Activated T-helper 2 cell treated with anti-CD3 and anti-CD28 coated beads, Interferon-gamma antibody, Interleukin-2, Interleukin-4, amounts not matched to agents 10 μg/mL and 5 μg/mL and 100 μg/mL, durations not matched to agents 14 hours and 24 hours and 36 hours (primary cell): Measurements from ENCODE around the gene TBL1XR1. TPM values are rescaled to one million over a fixed set of nuclear protein-coding genes. Genes with fewer than 3 reads are reported as not detected.
A peak's percentile ranks its signal among the peaks of the same experiment; 100 is the strongest.

Experiments used
- DNase-seq: peaks from one replicate; pipeline ENCODE4 v3.0.0; 2021; ENCODE audit warnings: low spot score
- H3K27ac Mint-ChIP-seq: one replicate; pipeline ENCODE4 v1.8.0; 2021; ENCODE audit warnings: mixed read lengths
- H3K27me3 Mint-ChIP-seq: one replicate; pipeline ENCODE4 v1.8.0; 2021; ENCODE audit warnings: low read depth, mixed read lengths
- H3K36me3 Mint-ChIP-seq: one replicate; pipeline ENCODE4 v1.8.0; 2021; ENCODE audit warnings: low read depth, mixed read lengths
- H3K4me1 Mint-ChIP-seq: one replicate; pipeline ENCODE4 v1.8.0; 2021; ENCODE audit warnings: low read depth, mixed read lengths
- H3K4me3 Mint-ChIP-seq: one replicate; pipeline ENCODE4 v1.8.0; 2021; ENCODE audit warnings: low read depth, mild to moderate bottlenecking, moderate library complexity, mixed read lengths
- H3K9me3 Mint-ChIP-seq: one replicate; pipeline ENCODE4 v1.8.0; 2021; ENCODE audit warnings: mixed read lengths
- intact Hi-C: fragments of 100-400 bp; cut with micrococcal nuclease; formaldehyde crosslinking; loops from one replicate; pipeline ENCODE4 v1.15.1; 2023
- total RNA-seq: library from RNA; stranded (reverse); gene quantifications from 2 replicates; pipeline ENCODE4 v1.2.3, GENCODE V29; 2022

TBL1XR1 gene
- total RNA-seq, 1 donor from 2014 or later: 168 TPM

- Mint-ChIP-seq H3K9me3 (peaks cover 4% of the 10 kb centered on the region), H3K4me1 (peaks cover 42% of the 10 kb centered on the region), H3K4me3 (no peak overlapping the region), H3K27me3 (no peaks in the 10 kb centered on the region), H3K36me3 (peaks cover 7% of the 10 kb centered on the region), H3K27ac (no peak overlapping the region)
- intact Hi-C loops: loop anchor here (5.0 kb wide), 1 partner anchor 41 kb away; no protein-coding TSS in a partner anchor
- no peak for DNase-seq
Observed at GRCh38 chr3:177106184-177106583, 91.1 kb downstream of the TBL1XR1 start.

- Mint-ChIP-seq H3K9me3 (peaks cover 4% of the 10 kb centered on the region), H3K36me3 (peaks cover 7% of the 10 kb centered on the region), H3K27ac (no peak overlapping the region), H3K4me1 (peaks cover 38% of the 10 kb centered on the region), H3K27me3 (no peaks in the 10 kb centered on the region), H3K4me3 (no peak overlapping the region)
- DNase-seq: no peak
- intact Hi-C loops: loop anchor here (5.0 kb wide), 1 partner anchor 42 kb away; no protein-coding TSS in a partner anchor
Observed at GRCh38 chr3:177105623-177106022, 91.7 kb downstream of the TBL1XR1 start.

- H3K27ac Mint-ChIP-seq: no peak overlapping the region
- H3K4me1 Mint-ChIP-seq: peaks cover 26% of the 10 kb centered on the region
- intact Hi-C loops: no loop called here
- no peak for DNase-seq
- H3K9me3 Mint-ChIP-seq: peaks cover 4% of the 10 kb centered on the region
- H3K4me3 Mint-ChIP-seq: no peak overlapping the region
- no peaks in the 10 kb centered on the region for H3K27me3 Mint-ChIP-seq
- H3K36me3 Mint-ChIP-seq: peaks cover 7% of the 10 kb centered on the region
Observed at GRCh38 chr3:177104299-177104992, 92.8 kb downstream of the TBL1XR1 start.

- H3K9me3 Mint-ChIP-seq: peaks cover 4% of the 10 kb centered on the region
- intact Hi-C loops: no loop called here
- no peak for DNase-seq
- peaks cover 24% of the 10 kb centered on the region for H3K4me1 Mint-ChIP-seq
- H3K27ac Mint-ChIP-seq: no peak overlapping the region
- peaks cover 14% of the 10 kb centered on the region for H3K36me3 Mint-ChIP-seq
- no peak overlapping the region for H3K4me3 Mint-ChIP-seq
- H3K27me3 Mint-ChIP-seq: no peaks in the 10 kb centered on the region
Observed at GRCh38 chr3:177102553-177102952, 94.7 kb downstream of the TBL1XR1 start.

- Mint-ChIP-seq H3K36me3 (peaks cover 46% of the 10 kb centered on the region), H3K27ac (no peak overlapping the region), H3K4me1 (peaks cover 15% of the 10 kb centered on the region), H3K4me3 (no peak overlapping the region), H3K9me3 (peaks cover 30% of the 10 kb centered on the region), H3K27me3 (no peaks in the 10 kb centered on the region)
- intact Hi-C loops: no loop called here
- DNase-seq: no peak
Observed at GRCh38 chr3:177098551-177098950, 98.7 kb downstream of the TBL1XR1 start.

GRCh38 chr3:177096615-177097014 lies 100.7 kb downstream of the TBL1XR1 start:
- Mint-ChIP-seq H3K36me3 (peaks cover 58% of the 10 kb centered on the region), H3K4me1 (peaks cover 13% of the 10 kb centered on the region), H3K4me3 (no peak overlapping the region), H3K27me3 (no peaks in the 10 kb centered on the region), H3K9me3 (peaks cover 45% of the 10 kb centered on the region), H3K27ac (no peak overlapping the region)
- intact Hi-C loops: no loop called here
- DNase-seq: no peak

GRCh38 chr3:177093966-177094365 lies 103.3 kb downstream of the TBL1XR1 start:
- Mint-ChIP-seq H3K4me3 (no peak overlapping the region), H3K27ac (no peak overlapping the region), H3K27me3 (no peaks in the 10 kb centered on the region), H3K9me3 (peaks cover 48% of the 10 kb centered on the region), H3K36me3 (peaks cover 79% of the 10 kb centered on the region), H3K4me1 (peaks cover 24% of the 10 kb centered on the region)
- intact Hi-C loops: no loop called here
- no peak for DNase-seq

- no peak overlapping the region for H3K4me3 Mint-ChIP-seq
- peaks cover 34% of the 10 kb centered on the region for H3K9me3 Mint-ChIP-seq
- no peak for DNase-seq
- no peak overlapping the region for H3K27ac Mint-ChIP-seq
- H3K27me3 Mint-ChIP-seq: no peaks in the 10 kb centered on the region
- peaks cover 60% of the 10 kb centered on the region for H3K36me3 Mint-ChIP-seq
- intact Hi-C loops: no loop called here
- H3K4me1 Mint-ChIP-seq: peaks cover 22% of the 10 kb centered on the region
Observed at GRCh38 chr3:177089901-177090300, 107.4 kb downstream of the TBL1XR1 start.

- peak overlapping the region; percentile 9 for H3K27ac Mint-ChIP-seq
- H3K4me1 Mint-ChIP-seq: peaks cover 22% of the 10 kb centered on the region
- H3K9me3 Mint-ChIP-seq: peaks cover 28% of the 10 kb centered on the region
- DNase-seq: no peak
- intact Hi-C loops: no loop called here
- H3K4me3 Mint-ChIP-seq: no peak overlapping the region
- H3K27me3 Mint-ChIP-seq: no peaks in the 10 kb centered on the region
- H3K36me3 Mint-ChIP-seq: peaks cover 61% of the 10 kb centered on the region
Observed at GRCh38 chr3:177089110-177089509, 108.2 kb downstream of the TBL1XR1 start.

- Mint-ChIP-seq H3K4me3 (no peak overlapping the region), H3K36me3 (peaks cover 36% of the 10 kb centered on the region), H3K27me3 (no peaks in the 10 kb centered on the region), H3K27ac (no peak overlapping the region), H3K4me1 (peaks cover 18% of the 10 kb centered on the region), H3K9me3 (no peaks in the 10 kb centered on the region)
- intact Hi-C loops: no loop called here
- DNase-seq: no peak
Observed at GRCh38 chr3:177085794-177086193, 111.5 kb downstream of the TBL1XR1 start.

GRCh38 chr3:177084616-177085015 lies 112.7 kb downstream of the TBL1XR1 start:
- no peak overlapping the region for H3K4me3 Mint-ChIP-seq
- H3K9me3 Mint-ChIP-seq: no peaks in the 10 kb centered on the region
- intact Hi-C loops: no loop called here
- no peak for DNase-seq
- peaks cover 13% of the 10 kb centered on the region for H3K4me1 Mint-ChIP-seq
- no peak overlapping the region for H3K27ac Mint-ChIP-seq
- peaks cover 30% of the 10 kb centered on the region for H3K36me3 Mint-ChIP-seq
- H3K27me3 Mint-ChIP-seq: no peaks in the 10 kb centered on the region

- peaks cover 4% of the 10 kb centered on the region for H3K4me1 Mint-ChIP-seq
- H3K4me3 Mint-ChIP-seq: no peak overlapping the region
- DNase-seq: no peak
- no peaks in the 10 kb centered on the region for H3K9me3 Mint-ChIP-seq
- intact Hi-C loops: no loop called here
- H3K36me3 Mint-ChIP-seq: peaks cover 41% of the 10 kb centered on the region
- no peaks in the 10 kb centered on the region for H3K27me3 Mint-ChIP-seq
- no peak overlapping the region for H3K27ac Mint-ChIP-seq
Observed at GRCh38 chr3:177080122-177080521, 117.2 kb downstream of the TBL1XR1 start.

- H3K27ac Mint-ChIP-seq: no peak overlapping the region
- peaks cover 37% of the 10 kb centered on the region for H3K36me3 Mint-ChIP-seq
- intact Hi-C loops: no loop called here
- peaks cover 4% of the 10 kb centered on the region for H3K4me1 Mint-ChIP-seq
- no peak overlapping the region for H3K4me3 Mint-ChIP-seq
- H3K9me3 Mint-ChIP-seq: no peaks in the 10 kb centered on the region
- DNase-seq: no peak
- no peaks in the 10 kb centered on the region for H3K27me3 Mint-ChIP-seq
Observed at GRCh38 chr3:177079684-177080083, 117.6 kb downstream of the TBL1XR1 start.
